GM21360 (cell line): ENCODE data around the gene TREML1.

Experiments
- ATAC-seq: cut with Tn5 transposase; IDR thresholded peaks from one replicate; pipeline ENCODE4 v1.9.1; 2021; ENCODE audit warnings: mild to moderate bottlenecking, moderate library complexity; ENCODE audit not compliant: unreplicated experiment

Gene TREML1

DNA sequence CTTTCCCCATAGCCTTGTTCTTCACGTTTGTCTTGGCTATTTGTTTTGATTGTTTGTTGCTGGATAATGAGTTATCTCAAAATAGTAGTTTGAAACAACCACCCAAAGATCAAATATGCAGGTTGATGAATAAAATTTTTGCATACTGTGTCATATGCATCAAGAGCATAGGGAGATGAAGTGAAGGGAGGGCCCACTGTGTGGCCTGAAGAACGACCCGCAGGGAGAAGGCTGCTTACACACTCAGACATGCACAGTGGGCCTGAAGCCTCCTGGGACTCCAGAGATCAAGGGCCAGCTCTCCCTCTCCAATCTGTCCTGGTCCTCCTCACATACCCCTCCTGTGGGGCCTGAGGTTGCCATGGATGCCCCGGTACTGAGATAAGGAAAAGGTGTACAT, 25.0 kb upstream of the TREML1 start:
- ATAC-seq, result no peak

DNA sequence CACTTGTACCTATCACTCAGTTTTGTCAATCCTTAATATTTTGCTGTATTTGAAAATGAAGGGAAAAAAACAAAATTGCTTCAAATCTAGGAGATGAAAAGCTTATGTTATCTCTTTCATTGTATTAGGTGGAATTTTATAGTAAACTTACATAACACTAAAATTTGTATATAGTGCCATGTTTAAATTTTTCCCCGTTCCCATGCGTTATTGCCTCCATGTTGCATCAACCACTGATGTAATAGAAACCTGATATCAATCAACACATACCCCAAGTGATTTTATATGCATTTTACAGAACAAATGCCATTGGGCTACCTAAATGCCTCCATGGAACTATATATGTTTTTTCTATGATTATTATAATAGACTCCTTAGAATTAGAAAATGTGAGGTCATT, 23.5 kb upstream of the TREML1 start:
- ATAC-seq, result no peak

DNA sequence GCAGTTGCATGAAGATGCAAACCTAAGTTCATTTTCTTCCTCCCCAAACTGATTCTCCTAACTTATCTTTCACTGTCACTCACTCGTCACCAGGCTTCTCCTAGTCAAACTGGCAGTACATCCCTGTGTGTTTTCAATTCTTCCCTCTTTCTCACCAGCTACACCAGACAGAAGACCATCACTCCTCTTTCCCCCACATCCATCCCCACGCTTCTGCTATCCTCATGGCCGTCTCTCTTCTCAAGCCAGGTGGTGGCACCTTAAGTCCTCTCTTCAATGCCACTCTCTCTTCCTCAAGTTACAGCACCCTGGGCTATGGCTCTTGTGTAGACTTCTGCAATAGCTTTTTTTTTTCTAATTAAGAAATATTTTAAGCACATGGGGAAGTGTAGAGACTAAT, 23.1 kb upstream of the TREML1 start:
- ATAC-seq, result no peak

DNA sequence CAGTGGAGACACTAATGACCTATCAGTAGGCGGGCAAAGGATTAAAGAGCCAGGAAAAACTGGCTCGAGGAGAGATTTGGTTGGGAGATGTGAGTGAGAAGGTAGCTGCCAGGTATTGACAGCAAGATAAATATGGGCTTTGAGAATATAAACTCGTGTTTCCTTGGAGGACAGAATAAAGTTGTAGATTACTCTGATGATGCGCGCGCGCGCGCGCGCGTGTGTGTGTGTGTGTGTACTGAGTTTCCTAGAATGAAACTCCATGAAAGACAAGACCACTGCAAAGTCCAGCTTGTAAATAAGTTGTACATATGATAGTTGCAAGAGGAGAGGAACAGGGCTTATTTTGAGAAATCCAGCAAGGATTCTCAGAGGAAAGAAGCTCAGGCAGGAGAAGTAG, 22.0 kb upstream of the TREML1 start:
- no peak for ATAC-seq

DNA sequence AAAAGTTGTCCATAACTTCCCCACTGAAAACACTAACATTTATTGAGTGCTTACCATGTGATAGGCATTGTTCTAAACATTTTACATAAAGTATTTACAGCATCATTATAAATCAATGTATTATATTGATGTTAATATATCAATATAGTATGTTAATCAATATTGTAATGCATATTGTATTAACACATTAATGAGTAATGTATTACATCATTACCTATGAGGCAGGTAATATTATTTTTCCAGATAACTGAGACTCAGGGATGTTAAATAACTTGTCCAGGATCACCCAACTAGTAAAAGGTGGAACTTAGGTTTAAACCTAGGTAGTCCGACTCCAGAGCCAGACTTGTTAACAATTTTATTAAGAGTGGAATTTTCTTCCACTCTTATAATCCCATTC, 20.9 kb upstream of the TREML1 start:
- ATAC-seq, result no peak

DNA sequence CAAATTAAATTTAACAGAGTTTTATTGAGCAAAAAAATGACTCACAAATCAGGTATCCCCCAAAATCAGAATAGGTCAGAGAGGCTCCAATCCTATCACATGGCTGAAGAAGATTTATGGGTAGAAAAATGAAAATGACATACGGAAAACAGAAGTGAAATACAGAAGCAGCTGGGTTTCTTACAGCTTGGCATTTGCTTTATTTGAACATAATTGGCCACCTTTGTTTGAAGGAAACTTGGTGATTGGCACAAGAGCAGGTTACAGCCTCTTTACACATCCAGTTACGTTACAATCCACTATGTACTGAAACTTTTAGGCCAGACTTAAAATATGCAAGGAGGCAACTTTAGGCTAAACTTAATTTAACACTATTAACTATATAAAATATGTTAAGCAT, 20.5 kb upstream of the TREML1 start:
- no peak for ATAC-seq

DNA sequence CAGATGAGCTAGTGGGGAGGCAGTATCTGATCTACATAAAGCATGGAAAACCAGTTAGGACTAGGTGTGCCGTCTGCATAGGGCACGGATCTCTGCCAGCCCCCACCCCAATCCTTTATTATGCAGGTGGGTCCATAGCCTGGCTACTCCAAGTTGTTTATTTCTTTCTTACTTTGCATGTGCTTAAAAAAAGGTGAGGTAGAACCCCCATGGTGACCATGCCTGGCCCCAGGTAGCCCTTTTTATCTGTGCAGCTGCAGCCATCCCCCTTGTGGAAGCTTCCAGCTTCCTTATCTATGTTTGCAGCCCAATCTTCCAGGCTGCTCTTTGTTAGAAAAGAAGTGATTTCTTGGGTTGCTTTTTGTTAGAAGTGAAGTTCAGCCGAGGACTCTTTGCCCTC, 17.8 kb upstream of the TREML1 start:
- ATAC-seq, result no peak

DNA sequence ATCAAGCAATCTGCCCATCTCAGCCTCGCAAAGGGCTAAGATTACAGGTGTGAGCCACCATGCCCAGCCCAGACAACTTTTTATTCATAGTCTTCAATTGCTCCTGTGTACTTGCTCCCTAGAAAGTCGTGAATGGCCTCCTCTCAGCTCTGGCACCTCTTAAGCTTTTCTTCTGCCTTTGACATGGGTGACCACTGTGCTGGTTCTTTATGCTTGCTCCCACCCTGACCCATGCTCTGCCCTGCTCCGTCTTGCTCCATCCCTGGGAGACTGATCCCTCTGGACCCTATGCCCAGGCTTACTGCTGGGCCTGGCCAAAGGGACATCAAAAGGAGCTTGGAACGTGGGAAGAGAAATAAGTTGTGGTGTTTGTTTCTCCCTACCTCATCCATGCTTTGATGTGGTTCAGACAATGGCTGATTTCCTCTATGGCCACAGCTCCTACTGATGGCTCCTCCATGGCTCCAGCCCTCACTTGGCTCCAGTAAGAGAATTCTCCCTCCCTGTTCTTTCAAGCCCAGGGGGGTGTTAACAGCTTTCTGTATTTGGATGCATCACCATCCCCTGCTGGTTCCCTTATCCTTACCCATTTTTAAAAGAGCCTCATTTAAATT, 16.5 kb upstream of the TREML1 start:
- ATAC-seq, result no peak

DNA sequence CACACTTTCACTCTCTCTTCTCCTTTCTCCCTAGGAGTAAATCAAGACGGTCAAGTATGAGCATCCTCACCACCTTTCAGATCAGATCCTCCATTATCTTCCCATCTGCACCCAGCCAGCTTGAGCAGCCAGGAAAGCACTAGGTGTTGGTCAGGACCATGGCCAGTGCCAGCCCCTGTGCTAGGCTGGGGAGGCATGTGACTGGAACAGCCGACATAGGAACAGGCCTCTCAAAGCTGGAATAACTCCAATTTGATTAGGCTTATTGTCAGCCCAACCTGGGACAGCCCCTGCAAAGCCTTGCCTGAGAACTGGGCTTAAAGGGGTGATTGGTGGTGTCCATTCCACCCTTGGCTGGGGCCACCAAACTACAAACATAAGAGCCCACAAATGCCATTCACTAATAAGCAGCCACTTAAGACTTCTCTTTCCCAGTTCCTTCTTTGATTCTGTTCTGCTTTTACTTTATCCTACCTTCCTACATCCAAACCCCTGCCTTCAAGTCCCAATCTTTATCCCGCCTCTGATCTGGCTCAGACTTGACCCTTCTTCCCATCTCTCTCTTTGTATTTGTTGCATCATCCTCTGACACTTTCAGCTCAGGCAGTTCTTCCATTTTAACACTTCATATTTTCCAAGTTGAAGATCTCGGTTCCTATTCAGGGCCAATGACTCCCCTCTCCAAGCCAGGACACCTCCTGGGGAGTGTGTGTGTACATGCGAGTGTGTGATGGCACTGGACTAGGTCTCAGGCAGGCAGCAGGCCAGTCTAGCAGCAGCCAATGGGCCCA, 13.2 kb upstream of the TREML1 start:
- ATAC-seq, result no peak

DNA sequence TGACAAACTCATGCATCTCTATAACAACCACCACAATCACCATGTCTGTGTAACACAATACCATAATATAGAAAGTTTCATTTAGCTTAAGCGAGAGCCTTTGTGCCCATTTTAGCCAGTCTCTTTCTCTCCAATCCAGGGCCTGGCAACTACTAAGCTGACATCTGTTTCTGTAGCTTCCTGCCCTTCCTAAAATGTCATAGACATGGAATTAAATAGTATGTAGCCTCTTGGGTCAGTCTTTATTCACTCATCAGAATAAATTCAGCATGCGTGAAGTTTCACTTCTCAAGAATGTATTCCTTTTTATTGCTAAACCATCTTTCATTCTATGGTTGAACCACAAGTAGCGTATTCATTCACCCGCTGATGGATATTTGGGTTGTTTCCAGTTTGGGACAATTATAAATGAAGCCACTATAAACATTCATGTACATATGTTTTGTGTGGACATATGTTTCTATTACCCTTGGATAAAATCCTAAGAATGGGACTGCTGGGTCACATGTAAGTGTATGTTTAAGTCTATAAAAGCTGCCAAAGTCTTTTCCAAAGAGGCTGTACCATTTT, 10.5 kb upstream of the TREML1 start:
- ATAC-seq, result no peak

DNA sequence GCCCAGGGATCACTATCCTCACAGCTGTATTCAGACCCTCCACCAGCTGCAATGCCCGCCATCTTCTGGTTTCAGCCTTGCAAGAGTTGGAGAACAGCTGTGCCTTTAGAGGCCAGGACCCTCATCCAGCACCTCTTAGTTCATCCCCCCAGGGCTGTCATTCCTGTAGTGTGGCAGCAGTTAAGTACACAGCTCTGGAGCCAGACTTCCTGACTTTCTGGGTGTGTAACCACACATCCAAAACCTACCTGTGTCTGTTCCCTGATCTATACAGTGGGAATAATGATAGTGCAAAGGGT, 9.2 kb upstream of the TREML1 start:
- no peak for ATAC-seq

DNA sequence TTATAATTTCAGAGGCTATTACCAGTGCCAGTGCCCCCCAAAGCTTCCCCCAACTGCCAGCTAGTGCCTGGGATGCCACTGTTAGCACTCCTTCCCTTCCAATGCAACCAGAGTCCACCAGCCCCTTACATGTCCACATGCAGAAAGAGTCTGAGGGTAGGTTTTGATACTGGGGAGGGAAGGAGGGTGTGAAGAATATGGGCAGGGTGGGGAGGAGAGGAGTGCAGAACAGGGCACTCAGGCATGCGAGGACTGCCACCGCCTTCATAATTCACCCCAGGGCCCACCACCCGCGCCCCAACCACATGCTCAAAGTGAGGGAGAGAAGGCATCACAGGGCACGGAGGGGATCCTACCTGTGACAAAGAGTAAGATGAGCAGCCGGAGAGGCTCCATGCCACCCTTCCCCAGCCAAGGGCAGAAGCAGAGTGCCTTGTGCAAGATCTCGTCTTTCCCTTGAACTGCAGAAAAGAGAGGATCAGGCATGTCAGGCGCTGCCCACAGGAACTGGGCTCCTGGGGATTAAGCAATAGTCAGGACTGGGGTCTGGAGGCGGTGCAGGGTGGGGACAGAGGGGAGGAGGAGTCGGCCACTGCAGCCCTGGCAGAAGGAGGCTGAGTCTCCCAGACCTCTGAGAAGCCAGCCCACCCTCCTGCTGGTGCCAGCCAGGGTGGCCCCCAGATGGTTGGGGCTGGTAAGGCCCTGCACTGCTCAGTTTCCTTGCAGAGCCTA, 8.7 kb upstream of the TREML1 start, which contains the start of gene TREM2:
Gene TREM2 (minus strand): TSS at position 430 of the 732 bp plus-strand sequence. CDS start 34 bp downstream, at position 396.
- ATAC-seq, result no peak

DNA sequence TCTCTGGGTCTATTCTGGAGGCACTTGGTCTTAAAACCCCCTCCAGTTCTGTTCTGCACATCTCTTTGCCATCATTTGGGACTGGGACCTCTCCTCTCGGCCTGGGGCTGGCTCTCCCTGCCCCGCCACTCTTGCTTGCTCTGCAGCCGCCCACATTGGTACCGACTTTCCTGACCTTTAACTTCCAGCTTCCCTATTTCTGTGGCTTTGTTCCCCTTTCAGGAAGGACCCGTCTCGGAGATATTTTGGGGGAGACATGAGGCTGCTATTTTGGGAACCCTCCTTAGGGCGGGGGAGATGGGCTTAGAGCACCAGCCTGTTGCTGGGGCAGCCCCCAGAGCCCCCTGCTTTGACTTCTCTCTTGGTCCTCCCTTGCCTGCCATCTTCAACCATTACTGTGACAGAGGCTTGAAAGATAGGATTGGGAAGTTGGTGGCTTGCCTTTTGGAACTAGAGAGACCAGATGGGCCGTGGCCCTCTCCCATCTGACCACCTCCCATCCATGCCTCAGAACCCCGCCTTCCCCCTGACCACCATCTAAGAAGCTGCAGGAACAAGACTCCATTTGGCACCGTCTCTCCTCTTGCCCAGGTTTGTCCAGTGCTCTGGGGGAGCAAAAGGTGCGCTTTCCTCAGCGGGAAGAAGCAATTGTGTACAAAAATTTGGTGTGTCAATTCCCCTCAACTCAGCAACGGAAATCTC, 7.9 kb upstream of the TREML1 start:
- no peak for ATAC-seq

DNA sequence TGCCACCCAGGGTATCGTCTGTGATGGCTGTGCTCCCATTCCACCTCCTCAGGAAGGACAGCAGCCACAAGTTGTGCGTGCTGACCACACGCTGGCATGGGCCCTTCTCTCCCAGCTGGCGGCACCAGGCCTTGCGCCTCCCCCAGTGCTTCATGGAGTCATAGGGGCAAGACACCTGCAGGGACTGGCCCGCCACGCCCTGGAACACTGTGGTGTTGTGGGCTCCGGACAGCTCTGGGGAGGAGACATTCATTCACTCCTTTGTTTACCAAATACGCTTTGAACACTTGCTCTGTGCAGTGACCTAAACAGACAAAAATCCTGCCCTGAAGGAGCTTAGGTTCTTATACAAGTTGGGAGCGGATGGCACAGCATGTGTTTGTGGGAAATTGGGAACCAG, 7.2 kb upstream of the TREML1 start:
- no peak for ATAC-seq

DNA sequence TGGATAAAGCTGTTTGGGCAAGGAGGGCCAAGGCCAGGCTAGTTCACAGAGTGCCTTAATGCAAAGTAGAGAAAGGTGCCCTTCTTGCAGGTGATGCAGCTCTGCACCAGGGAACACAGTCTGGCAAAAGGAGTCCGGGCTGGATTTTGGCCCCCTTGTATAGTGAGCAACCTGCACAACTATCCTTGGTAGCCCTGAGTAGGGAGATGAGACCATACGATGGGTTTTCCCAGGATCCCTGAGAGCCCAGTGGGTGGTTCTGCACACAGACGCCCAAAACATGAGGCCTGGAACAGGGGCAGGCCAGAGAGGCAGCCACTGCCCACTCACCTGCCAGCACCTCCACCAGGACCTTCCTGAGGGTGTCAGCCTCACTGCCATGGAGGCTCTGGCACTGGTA, 6.8 kb upstream of the TREML1 start:
- ATAC-seq, result no peak

DNA sequence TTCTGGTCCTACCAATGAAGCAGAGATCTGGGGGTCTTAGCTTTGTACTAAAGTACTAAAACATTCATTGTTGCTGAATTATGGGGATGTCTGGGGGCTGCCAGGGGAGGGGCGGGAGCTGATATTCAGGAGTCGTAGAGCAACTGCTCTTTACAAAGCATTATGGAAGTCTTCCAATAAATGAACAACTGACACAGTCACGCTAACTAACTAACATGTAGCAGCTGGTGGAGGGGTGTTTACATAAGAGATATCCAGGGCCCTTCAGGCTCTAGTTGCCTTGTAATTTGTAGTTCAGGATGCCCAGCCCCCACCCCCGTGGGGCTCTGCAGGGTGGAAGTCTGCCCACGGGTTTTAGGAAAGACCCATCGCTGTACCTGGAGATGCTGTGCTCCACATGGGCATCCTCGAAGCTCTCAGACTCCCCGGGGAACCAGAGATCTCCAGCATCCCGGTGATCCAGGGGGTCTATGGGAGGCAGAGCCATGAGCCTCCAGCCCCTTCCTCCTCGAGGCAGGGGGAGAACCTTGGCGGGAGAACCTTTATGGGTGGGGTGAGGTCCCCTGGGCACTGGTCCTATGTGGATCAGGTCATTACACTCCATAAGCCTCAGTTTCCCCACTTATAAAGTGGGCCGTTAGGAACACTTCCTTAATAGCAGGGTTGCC, 5.4 kb upstream of the TREML1 start:
- ATAC-seq, result no peak

DNA sequence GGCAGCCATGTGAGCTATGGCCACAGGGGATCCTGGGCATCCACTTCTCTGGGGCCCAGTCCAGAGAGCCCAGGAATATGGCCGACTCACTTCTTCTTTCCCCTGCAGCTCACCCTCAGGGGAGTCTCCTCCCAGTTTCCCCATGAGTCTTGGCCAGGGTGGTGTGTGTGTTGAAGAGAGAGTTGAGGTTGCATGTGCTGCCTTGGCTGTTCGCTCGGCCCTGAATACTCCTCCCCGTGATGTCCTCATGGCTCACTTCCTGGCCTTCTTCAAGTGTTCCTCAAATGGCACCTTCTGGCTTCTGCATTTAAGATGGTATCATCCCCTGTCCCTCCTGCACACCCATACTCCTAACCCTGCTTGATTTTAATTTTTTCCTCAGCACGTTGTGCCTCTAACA, 3.2 kb upstream of the TREML1 start:
- no peak for ATAC-seq

DNA sequence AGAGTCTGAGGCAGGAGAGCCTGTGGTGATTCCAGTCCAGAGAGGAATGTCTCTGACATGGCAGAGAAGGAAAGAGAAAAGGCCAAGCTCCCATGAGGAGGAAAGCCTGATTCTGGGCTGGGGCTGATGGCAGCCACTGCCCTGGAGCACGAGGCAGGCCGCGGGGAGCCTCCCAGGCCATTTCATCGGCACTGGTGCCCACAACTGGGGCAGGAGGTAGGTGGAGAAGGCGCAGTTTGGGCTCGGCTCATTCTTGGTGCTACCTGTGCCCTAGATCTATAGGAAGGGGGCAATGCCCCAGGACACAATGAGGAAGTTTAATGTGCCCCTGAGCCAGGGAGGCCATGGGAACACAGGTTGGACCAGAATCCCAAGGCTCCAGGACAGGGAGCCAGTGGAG, 2.6 kb upstream of the TREML1 start:
- ATAC-seq, result no peak

DNA sequence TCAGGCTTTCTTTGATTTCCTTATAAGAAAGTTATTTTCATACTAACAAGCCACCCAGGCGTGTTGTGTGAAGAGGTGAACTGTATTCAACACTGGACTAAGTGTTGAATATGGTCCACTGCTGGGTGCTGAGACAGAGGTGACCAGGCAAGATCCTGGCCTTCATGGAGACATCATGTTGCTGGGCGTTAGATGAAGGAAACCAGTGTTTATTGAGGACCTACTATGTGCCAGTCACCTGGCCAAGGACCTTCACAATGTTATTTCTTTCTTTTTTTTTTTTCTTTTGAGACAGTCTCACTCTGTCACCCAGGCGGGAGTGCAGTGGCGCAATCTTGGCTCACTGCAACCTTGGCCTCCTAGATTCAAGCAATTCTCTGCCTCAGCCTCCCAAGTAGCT, 1.9 kb upstream of the TREML1 start:
- no peak for ATAC-seq

DNA sequence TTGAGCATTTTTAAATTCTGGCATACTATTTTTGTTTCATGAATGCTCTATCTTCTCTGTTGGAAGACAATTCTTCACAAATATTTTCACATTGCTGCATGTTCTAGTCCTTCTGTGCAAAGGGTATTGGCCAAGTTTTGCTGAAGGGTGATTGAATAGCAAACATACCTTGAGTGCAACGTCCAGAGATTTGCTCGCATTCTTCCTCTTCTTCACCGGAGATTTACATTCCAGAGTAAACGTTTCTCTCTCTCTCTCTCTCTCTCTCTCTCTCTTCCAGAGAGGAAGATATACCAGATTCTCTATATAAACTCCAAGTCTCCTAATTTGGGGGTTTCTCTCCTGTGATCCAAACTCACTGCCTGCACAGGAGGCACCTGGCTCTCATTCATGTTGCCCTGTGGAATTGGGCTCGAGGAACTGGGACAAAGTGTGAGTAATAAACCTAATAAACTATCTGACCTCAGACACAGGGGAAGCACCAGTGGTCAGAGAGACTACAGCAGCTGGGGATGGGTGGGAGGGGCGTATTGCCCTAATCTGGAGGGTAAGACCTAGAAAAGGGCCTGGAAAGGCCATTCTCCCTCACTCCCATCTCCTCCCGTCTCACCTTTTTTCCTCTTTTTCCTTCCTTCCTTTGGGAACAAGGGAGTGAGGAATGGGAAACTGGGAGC, 1.1 kb upstream of the TREML1 start:
- no peak for ATAC-seq
